Measurements from ENCODE around the gene ARMH3. TPM values are rescaled to one million over a fixed set of nuclear protein-coding genes. Genes with fewer than 3 reads are reported as not detected.

Gene ARMH3
- total and polyA plus RNA-seq, 5 donors from 2014 or later = 21.3 to 42.2 (median 25.0) TPM

DNA sequence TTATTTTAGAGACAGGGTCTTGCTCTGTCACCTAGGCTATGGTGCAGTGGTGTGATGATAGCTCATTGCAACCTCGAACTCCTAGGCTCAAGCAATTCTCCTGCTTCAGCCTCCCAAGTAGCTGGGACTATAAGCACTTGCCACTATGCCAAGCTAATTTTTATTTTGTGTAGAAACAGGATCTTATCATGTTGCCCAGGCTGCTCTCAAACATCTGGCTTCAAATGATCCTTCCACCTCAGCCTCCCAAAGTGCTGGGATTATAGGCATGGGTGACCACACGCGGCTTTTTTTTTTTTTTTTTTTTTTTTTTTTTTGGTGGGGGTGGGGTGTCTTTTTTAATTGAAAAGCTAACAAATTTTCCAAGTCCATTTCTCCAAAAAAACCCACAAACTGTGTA, 27.6 kb upstream of the ARMH3 start:
- ATAC-seq (ENCODE audit: low read depth in 2 of 2) (no peak), DNase-seq (no peak)
- H3K27me3 ChIP-seq (ENCODE audit: control insufficient read depth, insufficient read depth, low read length) = no peaks in the 10 kb centered on the region
- Mint-ChIP-seq H3K9me3 (no peaks in the 10 kb centered on the region), H3K4me3 (no peak overlapping the region), H3K4me1 (peaks cover 0 to 3% (median 0%) of the 10 kb centered on the region in 4 donors), H3K27ac (no peak overlapping the region), H3K36me3 (peaks cover 3% of the 10 kb centered on the region), H3K27me3 (no peaks in the 10 kb centered on the region)
- no peaks in the 10 kb centered on the region for H3K4me1 ChIP-seq (ENCODE audit: control insufficient read depth, insufficient read depth, low read length, poor library complexity, severe bottlenecking)
- H3K9me3 ChIP-seq (ENCODE audit: control insufficient read depth in 2 of 2, low read length in 2 of 2) = no peaks in the 10 kb centered on the region
- no peak overlapping the region for H3K4me3 ChIP-seq (ENCODE audit: low read depth, low read length)
- peaks cover 2% of the 10 kb centered on the region for H3K36me3 ChIP-seq (ENCODE audit: control insufficient read depth, insufficient read depth, low read length)
- H3K27ac ChIP-seq (ENCODE audit: insufficient read depth, low read length, poor library complexity, severe bottlenecking) = no peak overlapping the region

DNA sequence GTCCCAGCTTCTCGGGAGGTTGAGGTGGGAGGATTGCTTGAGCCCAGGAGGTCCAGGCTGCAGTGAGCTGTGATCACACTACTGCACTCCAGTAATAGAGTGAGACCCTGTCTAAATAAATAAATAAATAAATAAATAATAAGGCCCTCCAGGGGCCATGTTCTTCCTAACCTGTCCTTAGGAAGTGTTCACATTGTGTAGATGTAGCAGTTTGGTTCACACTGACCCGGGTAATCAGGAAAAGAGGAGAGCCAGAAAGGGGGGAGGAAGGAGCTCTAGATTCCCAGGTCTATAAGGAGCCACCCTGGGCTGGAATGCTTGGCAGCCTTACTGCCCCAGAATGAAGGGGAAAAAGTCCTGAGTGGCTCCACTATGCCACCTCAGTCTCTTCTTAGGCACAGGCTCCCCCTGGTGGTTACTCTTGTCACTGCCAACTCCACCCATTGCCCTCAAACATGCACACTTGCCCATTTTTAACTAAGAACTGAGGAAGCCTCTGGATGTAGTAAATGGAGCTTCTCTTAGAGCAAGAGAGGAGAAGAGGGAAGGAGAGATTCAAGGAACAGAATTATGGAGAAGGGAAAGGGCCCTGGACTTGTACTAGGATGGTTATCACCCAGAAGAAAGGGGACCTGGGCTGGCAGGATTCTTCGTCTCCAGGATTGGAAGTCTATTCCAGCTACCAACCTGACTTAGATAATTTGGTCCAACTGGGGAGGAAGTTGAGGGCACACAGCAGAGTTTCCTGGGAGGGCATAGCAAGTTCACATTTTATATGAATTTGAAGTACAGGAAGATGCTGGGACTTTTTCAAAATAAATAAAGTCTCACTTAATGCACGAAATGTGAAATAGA, 16.9 kb upstream of the ARMH3 start:
- H3K27me3 Mint-ChIP-seq = no peaks in the 10 kb centered on the region
- Histone ChIP-seq H3K36me3 (ENCODE audit: control insufficient read depth, insufficient read depth, low read length) (peaks cover 5% of the 10 kb centered on the region), H3K27me3 (ENCODE audit: control insufficient read depth, insufficient read depth, low read length) (no peaks in the 10 kb centered on the region), H3K4me1 (ENCODE audit: control insufficient read depth, insufficient read depth, low read length, poor library complexity, severe bottlenecking) (peaks cover 8% of the 10 kb centered on the region), H3K4me3 (ENCODE audit: low read depth, low read length) (no peak overlapping the region), H3K27ac (ENCODE audit: insufficient read depth, low read length, poor library complexity, severe bottlenecking) (no peak overlapping the region), H3K9me3 (ENCODE audit: control insufficient read depth in 2 of 2, low read length in 2 of 2) (no peaks in the 10 kb centered on the region)
- no peak overlapping the region for H3K4me3 Mint-ChIP-seq
- peak overlapping the region in 1 of 3 donors; percentile 26 for H3K27ac Mint-ChIP-seq
- no peaks in the 10 kb centered on the region for H3K36me3 Mint-ChIP-seq
- DNase-seq (peak; percentile 66 to 85 (median 79)), ATAC-seq (ENCODE audit: low read depth in 2 of 2) (peak; percentile 79 to 87)
- H3K9me3 Mint-ChIP-seq = peaks cover 0 to 2% (median 0%) of the 10 kb centered on the region in 7 donors
- H3K4me1 Mint-ChIP-seq = peaks cover 0 to 15% (median 3%) of the 10 kb centered on the region in 4 donors

DNA sequence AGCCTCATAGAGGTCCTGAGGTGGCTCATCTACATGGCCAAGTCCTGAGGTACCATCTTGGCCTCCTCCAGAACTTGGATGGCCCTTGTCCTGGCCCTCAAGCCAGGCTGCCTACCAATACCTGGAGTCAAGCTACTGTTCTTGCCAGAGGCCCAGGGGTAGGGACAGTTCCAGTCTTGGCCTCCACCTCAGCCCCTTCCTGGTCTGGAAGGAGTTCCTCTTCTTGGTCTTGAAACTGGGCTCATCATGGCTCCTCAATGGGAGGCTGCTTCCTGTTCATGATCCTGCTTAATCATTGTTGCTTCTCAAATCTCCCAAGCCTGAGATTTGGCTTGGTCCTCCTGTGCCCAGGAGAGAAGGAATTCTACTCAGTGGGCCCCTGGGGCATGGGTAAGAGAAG, 13.1 kb upstream of the ARMH3 start:
- Mint-ChIP-seq H3K4me1 (peaks cover 5 to 41% (median 15%) of the 10 kb centered on the region in 4 donors), H3K9me3 (no peaks in the 10 kb centered on the region), H3K27me3 (no peaks in the 10 kb centered on the region), H3K27ac (peak overlapping the region in 1 of 3 donors; percentile 5), H3K36me3 (no peaks in the 10 kb centered on the region), H3K4me3 (peak overlapping the region in 1 of 4 donors; percentile 64)
- no peaks in the 10 kb centered on the region for H3K9me3 ChIP-seq (ENCODE audit: control insufficient read depth in 2 of 2, low read length in 2 of 2)
- DNase-seq = no peak
- H3K36me3 ChIP-seq (ENCODE audit: control insufficient read depth, insufficient read depth, low read length) = peaks cover 10% of the 10 kb centered on the region
- H3K27me3 ChIP-seq (ENCODE audit: control insufficient read depth, insufficient read depth, low read length) = no peaks in the 10 kb centered on the region
- no peak for ATAC-seq (ENCODE audit: low read depth in 2 of 2)
- H3K27ac ChIP-seq (ENCODE audit: insufficient read depth, low read length, poor library complexity, severe bottlenecking) = no peak overlapping the region
- peaks cover 36% of the 10 kb centered on the region for H3K4me1 ChIP-seq (ENCODE audit: control insufficient read depth, insufficient read depth, low read length, poor library complexity, severe bottlenecking)
- no peak overlapping the region for H3K4me3 ChIP-seq (ENCODE audit: low read depth, low read length)

DNA sequence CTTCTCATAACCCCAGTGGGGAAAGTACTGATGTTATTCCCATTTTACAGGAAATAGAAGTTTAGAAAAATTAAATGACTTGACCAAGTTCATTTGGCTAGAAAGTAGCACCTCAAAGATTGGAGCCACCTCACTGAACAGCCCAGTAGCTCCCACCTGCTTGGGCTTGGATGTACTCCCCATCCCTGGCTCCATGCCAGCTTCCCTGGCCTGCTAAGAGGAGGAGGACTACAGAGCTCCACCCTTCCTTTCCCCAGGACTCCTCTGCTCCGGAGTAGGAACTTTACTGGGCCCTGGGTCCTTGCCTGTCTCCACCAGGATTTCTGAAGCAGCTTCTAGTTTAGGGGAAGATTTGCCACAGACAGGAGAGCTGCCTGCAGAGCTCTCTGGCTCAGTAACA, 12.2 kb upstream of the ARMH3 start:
- no peaks in the 10 kb centered on the region for H3K36me3 Mint-ChIP-seq
- Histone ChIP-seq H3K4me1 (ENCODE audit: control insufficient read depth, insufficient read depth, low read length, poor library complexity, severe bottlenecking) (peaks cover 36% of the 10 kb centered on the region), H3K27ac (ENCODE audit: insufficient read depth, low read length, poor library complexity, severe bottlenecking) (no peak overlapping the region), H3K36me3 (ENCODE audit: control insufficient read depth, insufficient read depth, low read length) (peaks cover 10% of the 10 kb centered on the region), H3K4me3 (ENCODE audit: low read depth, low read length) (no peak overlapping the region), H3K27me3 (ENCODE audit: control insufficient read depth, insufficient read depth, low read length) (no peaks in the 10 kb centered on the region), H3K9me3 (ENCODE audit: control insufficient read depth in 2 of 2, low read length in 2 of 2) (no peaks in the 10 kb centered on the region)
- ATAC-seq (ENCODE audit: low read depth in 2 of 2) = no peak
- DNase-seq = no peak
- no peaks in the 10 kb centered on the region for H3K27me3 Mint-ChIP-seq
- peaks cover 5 to 43% (median 16%) of the 10 kb centered on the region in 4 donors for H3K4me1 Mint-ChIP-seq
- peak overlapping the region in 2 of 3 donors; percentile 15 to 26 for H3K27ac Mint-ChIP-seq
- H3K4me3 Mint-ChIP-seq = peak overlapping the region in 3 of 4 donors; percentile 9 to 64 (median 38)
- no peaks in the 10 kb centered on the region for H3K9me3 Mint-ChIP-seq

DNA sequence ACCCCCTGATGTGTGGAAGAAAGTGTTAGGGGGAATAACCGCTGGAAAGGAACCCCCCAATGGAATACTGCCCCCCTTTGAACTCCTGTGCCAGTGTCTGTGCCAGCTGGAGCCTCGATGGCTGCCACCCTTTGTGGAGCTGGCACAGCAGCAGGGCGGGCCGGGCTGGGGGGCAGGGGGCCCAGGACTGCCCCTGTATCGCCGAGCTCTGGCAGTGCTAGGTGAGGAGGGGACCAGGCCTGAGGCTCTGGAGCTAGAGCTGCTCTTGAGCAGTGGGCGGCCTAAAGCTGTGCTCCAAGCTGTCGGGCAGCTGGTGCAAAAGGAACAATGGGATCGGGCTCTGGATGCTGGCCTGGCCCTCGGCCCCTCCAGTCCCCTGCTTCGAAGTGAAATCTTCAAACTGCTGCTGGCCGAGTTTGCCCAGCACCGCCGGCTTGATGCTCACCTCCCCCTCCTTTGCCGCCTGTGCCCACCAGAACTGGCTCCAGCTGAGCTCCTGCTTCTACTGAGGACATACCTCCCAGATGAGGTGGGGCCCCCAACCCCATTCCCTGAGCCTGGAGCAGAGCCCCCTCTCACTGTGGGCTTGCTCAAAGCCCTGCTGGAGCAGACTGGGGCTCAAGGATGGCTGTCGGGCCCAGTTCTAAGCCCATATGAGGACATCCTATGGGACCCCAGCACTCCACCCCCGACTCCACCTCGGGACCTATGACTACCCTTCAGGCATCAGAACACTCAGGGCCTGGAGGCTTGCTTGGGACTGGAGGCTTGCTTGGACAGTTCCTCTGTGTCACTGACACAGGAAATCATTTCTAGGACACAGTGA, 11.3 kb upstream of the ARMH3 start:
- H3K36me3 ChIP-seq (ENCODE audit: control insufficient read depth, insufficient read depth, low read length) = peaks cover 10% of the 10 kb centered on the region
- Mint-ChIP-seq H3K27ac (peak overlapping the region; percentile 8 to 88 (median 67)), H3K27me3 (no peaks in the 10 kb centered on the region), H3K4me1 (peaks cover 5 to 43% (median 16%) of the 10 kb centered on the region in 4 donors), H3K4me3 (peak overlapping the region; percentile 21 to 89 (median 55)), H3K36me3 (no peaks in the 10 kb centered on the region), H3K9me3 (no peaks in the 10 kb centered on the region)
- H3K27ac ChIP-seq (ENCODE audit: insufficient read depth, low read length, poor library complexity, severe bottlenecking) = peak overlapping the region; percentile 81
- H3K4me3 ChIP-seq (ENCODE audit: low read depth, low read length) = no peak overlapping the region
- no peaks in the 10 kb centered on the region for H3K9me3 ChIP-seq (ENCODE audit: control insufficient read depth in 2 of 2, low read length in 2 of 2)
- DNase-seq (no peak), ATAC-seq (ENCODE audit: low read depth in 2 of 2) (no peak)
- no peaks in the 10 kb centered on the region for H3K27me3 ChIP-seq (ENCODE audit: control insufficient read depth, insufficient read depth, low read length)
- H3K4me1 ChIP-seq (ENCODE audit: control insufficient read depth, insufficient read depth, low read length, poor library complexity, severe bottlenecking) = peaks cover 32% of the 10 kb centered on the region

DNA sequence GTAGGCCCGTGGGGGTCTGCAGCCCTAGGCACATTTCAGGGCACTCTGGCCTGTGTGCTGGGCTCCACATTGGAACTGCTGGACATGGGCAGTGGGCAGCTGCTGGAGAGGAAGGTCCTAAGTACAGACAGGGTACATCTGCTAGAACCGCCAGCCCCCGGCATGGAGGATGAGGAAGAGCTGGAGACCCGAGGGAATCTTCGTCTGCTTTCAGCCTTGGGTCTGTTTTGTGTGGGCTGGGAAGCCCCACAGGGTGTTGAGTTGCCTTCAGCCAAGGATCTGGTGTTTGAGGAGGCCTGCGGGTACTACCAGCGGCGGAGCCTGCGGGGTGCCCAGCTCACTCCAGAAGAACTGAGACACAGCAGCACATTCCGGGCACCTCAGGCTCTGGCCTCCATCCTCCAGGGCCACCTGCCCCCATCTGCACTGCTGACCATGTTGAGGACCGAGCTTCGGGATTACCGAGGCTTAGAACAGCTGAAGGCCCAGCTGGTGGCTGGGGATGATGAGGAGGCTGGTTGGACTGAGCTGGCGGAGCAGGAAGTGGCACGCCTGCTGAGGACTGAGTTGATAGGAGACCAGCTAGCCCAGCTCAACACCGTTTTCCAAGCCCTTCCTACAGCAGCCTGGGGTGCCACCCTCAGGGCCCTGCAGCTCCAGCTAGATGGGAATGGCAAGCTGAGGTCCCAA, 10.6 kb upstream of the ARMH3 start:
- H3K27me3 Mint-ChIP-seq = no peaks in the 10 kb centered on the region
- peaks cover 5 to 43% (median 16%) of the 10 kb centered on the region in 4 donors for H3K4me1 Mint-ChIP-seq
- H3K27ac ChIP-seq (ENCODE audit: insufficient read depth, low read length, poor library complexity, severe bottlenecking) = peak overlapping the region; percentile 81
- no peaks in the 10 kb centered on the region for H3K36me3 Mint-ChIP-seq
- peaks cover 32% of the 10 kb centered on the region for H3K4me1 ChIP-seq (ENCODE audit: control insufficient read depth, insufficient read depth, low read length, poor library complexity, severe bottlenecking)
- peak overlapping the region; percentile 85 to 95 (median 88) for H3K4me3 Mint-ChIP-seq
- no peak for ATAC-seq (ENCODE audit: low read depth in 2 of 2)
- H3K27ac Mint-ChIP-seq = peak overlapping the region; percentile 79 to 94 (median 84)
- no peaks in the 10 kb centered on the region for H3K9me3 ChIP-seq (ENCODE audit: control insufficient read depth in 2 of 2, low read length in 2 of 2)
- no peak overlapping the region for H3K4me3 ChIP-seq (ENCODE audit: low read depth, low read length)
- no peaks in the 10 kb centered on the region for H3K27me3 ChIP-seq (ENCODE audit: control insufficient read depth, insufficient read depth, low read length)
- peaks cover 10% of the 10 kb centered on the region for H3K36me3 ChIP-seq (ENCODE audit: control insufficient read depth, insufficient read depth, low read length)
- no peaks in the 10 kb centered on the region for H3K9me3 Mint-ChIP-seq
- no peak for DNase-seq
